Measurements from ENCODE around the gene PHLPP1.

The PHLPP1 gene

DNA sequence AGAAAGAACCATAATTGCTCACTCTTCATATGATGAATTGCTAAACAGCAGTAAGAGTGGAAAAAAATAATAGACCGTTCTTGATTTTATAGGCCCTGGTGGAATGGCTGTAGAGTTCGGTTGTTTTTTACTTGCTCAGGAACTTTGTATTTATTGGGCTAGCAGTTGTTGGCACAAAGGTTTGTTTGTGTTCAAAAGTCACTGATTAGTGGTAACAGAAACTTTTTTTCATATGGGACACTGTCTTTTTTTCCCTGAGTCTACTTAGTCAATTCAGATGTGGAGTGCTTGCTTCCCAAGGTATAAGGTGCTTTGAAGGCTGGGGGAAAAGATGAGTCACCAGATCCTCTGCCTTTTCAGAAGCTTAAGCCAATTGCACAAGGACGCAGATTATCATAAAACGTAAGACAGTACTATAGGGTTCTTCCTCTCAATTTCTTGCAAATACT, 25.8 kb downstream of the PHLPP1 start:
- DNase-seq (ENCODE audit: low read depth in 2 of 2) = no peak

GRCh38 chr18:62741584-62741983, 26.2 kb downstream of the PHLPP1 start:
- no peak for DNase-seq (ENCODE audit: low read depth in 2 of 2)

GRCh38 chr18:62744076-62744968, 29.0 kb downstream of the PHLPP1 start:
- DNase-seq (ENCODE audit: low read depth in 2 of 2) = no peak

DNA sequence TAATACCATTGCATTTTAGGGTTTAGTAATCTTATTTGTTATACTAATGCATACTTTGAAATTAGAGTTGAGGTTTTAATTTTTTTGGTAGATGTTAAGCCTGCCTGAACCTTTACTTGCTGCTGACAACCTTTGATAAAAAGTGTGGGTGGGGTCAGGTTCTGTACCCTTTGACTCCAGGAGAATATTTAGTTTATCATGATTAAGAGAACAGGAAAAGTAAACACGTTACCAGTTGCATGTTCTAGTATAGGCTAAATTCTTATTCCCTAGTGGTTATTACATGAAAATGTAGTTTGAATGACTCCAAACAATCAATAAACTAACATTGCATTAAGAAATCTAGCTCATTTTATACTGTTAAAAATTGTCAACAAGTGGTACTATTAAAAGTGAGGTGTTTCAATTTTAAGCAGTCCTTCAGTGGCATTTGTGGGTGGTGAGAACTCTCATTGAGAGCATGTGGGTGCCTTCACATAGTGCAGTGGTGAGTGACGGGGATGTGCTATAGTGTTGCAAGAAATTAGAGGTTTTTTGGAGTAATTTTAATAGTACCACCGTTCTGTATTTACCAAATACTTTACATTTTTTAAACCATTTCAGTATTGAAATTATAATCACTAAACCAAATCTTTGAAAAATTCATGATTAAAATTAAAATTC, 29.9 kb downstream of the PHLPP1 start:
- DNase-seq (ENCODE audit: low read depth in 2 of 2) = no peak

GRCh38 chr18:62749389-62749788, 34.0 kb downstream of the PHLPP1 start:
- no peak for DNase-seq (ENCODE audit: low read depth in 2 of 2)

- no peak for DNase-seq (ENCODE audit: low read depth in 2 of 2)
Observed at GRCh38 chr18:62751341-62751821, 36.0 kb downstream of the PHLPP1 start.

- DNase-seq (ENCODE audit: low read depth in 2 of 2) = no peak
Observed at GRCh38 chr18:62751977-62752376, 36.6 kb downstream of the PHLPP1 start.

DNA sequence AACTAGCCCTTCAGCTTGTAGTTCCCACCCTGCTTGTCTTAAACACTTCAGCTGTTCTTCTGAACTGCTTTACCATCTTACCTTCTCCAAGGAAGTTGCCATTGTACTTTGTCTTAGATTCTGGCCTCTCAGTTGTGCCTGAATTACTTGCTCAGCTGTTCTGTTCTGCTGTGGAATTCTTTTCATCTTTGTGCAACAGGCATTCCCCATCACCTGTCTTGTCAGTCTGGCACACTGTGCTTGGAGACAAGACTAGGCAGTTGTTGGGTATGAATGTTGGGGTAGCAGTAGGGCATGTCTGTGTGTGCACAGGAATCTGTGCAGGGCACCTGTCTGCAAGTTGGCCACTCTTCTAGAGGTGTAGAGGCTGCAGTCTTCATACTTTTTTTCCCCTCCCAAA, 38.7 kb downstream of the PHLPP1 start:
- DNase-seq (ENCODE audit: low read depth in 2 of 2) = no peak

DNA sequence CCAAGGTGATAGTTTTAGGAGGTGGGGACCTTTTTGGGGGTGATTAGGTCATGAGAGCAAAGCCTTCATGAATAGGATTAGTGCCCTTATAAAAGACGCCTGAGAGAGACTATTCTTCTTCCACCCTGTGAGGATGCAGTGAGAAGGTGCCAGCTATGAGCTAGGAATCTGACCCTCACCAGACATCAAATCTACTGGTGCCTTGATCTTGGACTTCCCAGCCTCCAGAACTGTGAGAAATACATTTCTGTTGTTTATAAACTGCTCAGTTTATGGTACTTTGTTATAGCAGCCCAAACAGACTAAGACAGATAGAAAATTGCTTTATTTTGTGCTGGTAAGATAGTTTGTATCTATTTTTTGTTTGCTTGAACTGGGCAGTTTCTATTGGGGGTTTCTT, 40.1 kb downstream of the PHLPP1 start:
- no peak for DNase-seq (ENCODE audit: low read depth in 2 of 2)

DNA sequence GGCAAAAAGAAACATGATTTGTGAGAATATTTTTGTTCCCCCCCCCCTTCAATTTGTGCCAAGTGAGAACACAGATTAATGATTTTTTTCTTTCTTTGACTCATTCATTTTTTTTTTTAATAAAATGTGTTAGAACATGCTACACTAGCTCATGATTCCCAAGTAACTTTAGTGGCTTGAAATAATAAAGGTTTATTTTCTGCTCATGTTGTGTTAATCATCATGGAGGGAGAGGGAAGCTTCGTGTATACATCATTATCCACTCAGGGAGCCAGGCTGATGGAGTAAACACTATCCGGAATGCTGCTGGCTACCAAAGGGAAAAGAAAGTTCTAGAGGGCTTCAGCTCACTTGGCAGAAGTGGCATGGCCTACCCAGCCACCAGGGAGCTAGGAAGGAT, 40.6 kb downstream of the PHLPP1 start:
- DNase-seq (ENCODE audit: low read depth in 2 of 2) = no peak

- no peak for DNase-seq (ENCODE audit: low read depth in 2 of 2)
Observed at GRCh38 chr18:62757399-62758010, 42.2 kb downstream of the PHLPP1 start.

- no peak for DNase-seq (ENCODE audit: low read depth in 2 of 2)
Observed at GRCh38 chr18:62758591-62758990, 43.2 kb downstream of the PHLPP1 start.

DNA sequence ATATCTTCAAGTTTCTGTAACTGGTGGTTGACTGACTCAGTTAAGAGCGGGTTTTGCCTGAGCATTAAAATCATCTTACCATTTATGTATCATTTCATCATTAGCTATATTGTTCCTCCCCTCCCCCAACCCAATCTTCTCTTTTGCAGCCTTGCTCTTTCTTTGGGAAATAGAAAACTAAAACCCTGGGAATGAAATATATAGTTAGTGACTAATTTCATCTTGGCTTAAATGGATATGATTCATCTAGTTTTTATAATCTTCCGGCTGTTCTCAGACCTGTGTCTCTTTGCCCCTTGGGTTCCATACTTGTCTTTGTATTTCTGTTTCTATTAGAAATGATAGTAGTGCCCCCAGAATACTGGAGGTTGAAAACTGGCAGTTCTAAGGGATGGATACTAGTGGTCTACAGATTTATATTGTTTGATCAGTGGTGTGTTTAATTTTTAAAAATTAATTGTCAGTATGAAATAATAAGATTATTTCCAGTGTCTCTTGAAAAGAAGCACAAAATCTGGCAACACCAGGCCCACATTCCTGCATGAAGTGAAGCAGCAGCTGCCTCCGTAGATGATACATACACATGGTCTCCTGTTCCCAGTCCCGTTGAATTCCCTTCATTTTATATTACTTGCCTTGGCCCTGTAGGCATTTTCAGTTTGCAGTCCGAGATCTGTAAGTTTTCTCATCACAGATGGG, 44.5 kb downstream of the PHLPP1 start:
- DNase-seq (ENCODE audit: low read depth in 2 of 2) = no peak

DNA sequence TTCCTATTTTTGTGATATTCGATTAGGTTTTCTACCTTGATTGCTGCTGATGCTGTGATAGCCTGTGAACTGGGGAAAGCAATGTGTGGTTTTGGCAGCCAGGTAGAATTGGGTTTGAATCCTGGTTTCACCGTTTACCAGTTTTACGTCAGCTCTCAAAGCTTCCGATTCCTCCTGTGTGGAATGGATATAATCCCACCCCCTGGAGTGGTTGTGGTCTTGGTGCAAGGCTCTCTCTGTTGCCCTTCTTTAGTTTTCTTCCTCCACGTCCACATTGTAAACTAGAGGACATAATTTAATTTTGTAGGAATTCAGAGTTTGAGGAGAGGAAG, 45.0 kb downstream of the PHLPP1 start:
- no peak for DNase-seq (ENCODE audit: low read depth in 2 of 2)

DNA sequence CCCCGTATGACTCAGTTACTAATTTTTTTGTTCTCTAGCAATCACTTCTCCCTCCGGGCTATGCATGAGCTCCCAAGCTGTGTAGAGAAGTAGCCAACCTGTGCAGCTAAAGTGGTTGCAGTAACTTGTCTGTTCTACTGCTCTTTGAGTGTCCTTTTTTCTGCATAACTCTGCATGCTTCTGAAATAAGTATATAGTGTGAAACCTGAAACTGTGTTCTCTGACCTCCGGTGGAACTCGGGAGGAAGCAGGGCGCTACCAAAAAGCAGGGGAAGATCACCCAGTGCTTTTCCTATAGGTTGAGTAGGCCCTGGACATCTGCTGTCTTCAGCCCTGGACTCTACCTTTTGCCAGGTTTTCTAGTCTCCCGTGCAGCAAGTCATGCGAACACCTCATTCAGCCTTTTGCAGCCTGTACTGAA, 47.8 kb downstream of the PHLPP1 start:
- no peak for DNase-seq (ENCODE audit: low read depth in 2 of 2)

DNA sequence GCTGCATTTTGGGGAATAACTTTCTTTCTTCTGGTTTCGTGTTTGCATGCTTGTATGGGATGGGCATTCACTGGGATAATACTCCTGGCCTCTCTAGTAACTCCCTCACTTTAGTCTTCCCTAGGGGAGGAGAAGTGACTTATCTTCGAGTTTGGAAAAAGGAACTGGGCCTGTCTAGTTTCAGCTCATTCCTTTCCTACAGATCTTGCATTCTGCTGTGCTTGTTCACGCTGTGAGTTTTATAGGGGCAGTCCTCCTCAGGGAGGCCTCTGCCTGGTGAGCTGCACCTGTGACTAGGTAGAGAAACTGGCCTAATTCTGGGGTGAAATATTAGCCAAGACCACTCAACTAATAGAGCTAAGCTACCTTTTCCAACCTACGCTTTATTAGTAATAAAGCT, 50.9 kb downstream of the PHLPP1 start:
- DNase-seq (ENCODE audit: low read depth in 2 of 2) = no peak

- DNase-seq (ENCODE audit: low read depth in 2 of 2) = no peak
Observed at GRCh38 chr18:62767321-62767720, 52.0 kb downstream of the PHLPP1 start.

GRCh38 chr18:62767836-62768557, 52.7 kb downstream of the PHLPP1 start:
- no peak for DNase-seq (ENCODE audit: low read depth in 2 of 2)

- no peak for DNase-seq (ENCODE audit: low read depth in 2 of 2)
Observed at GRCh38 chr18:62768558-62768943, 53.2 kb downstream of the PHLPP1 start.

DNA sequence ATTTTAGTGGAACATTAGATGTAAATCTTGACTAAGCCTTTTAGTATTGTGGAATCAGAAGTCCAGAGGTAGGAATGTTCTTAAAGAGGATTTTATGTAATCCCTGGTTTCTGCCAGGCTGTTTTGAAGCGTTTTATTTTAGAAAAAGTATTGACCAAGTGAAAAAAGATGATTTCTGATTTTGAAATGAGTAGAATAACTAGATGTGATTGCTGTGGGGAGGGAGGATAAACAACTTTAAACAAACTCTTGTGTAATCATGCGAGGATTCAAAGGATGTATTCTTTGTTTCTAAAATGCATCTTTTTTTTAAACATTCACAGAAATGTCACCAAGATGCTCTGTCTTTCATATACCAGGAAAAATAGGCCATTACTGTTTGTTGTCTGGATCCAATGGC, 53.9 kb downstream of the PHLPP1 start:
- DNase-seq (ENCODE audit: low read depth in 2 of 2) = no peak

GRCh38 chr18:62771494-62772270, 56.3 kb downstream of the PHLPP1 start:
- DNase-seq (ENCODE audit: low read depth in 2 of 2) = no peak
